K562 (cell line): ENCODE data around the gene EEFSEC. TPM values are rescaled to one million over a fixed set of nuclear protein-coding genes. Genes with fewer than 3 reads are reported as not detected.
A peak's percentile ranks its signal among the peaks of the same experiment; 100 is the strongest.

Experiments used
- ATAC-seq: fragments of 200-7000 bp; cut with Tn5 transposase; 3 replicates; pipeline ENCODE4 v1.9.1; 2020; ENCODE audit warnings: moderate library complexity
- BruUV-seq: library from RNA; stranded (reverse); fragments of 400-500 nt; replicated peaks from 2 replicates; lab custom pipeline; 2021; lab: Mats Ljungman, UMichigan
- CTCF ChIA-PET: fragments of 300-600 bp; formaldehyde crosslinking; extraction: SDS; loops from one replicate; lab custom pipeline; 2021; ENCODE audit warnings: low intra/inter-chr PET ratio; lab: Yijun Ruan, JAX
- POLR2A ChIA-PET: fragments of 300-600, 350-650 bp; sonication (Branson Sonifier 250); formaldehyde crosslinking; extraction: SDS; loops from one replicate; lab custom pipeline; 2021; ENCODE audit warnings: antibody characterized with exemption, inconsistent platforms; lab: Yijun Ruan, JAX
- DNase-seq, 4 experiments: peaks; one replicate each; pipeline versions ENCODE4 v3.0.0 to v3.0.0-alpha.2; 2011 to 2018; ENCODE audit warnings: low spot score in 3 of 4, mixed read lengths in 3 of 4; ENCODE audit errors: extremely low read depth in 1 of 4
- FAIRE-seq: peaks from 2 replicates; lab custom pipeline; 2011; peaks lifted over from hg19 to GRCh38; lab: Jason Lieb, UNC
- H2AFZ ChIP-seq: 2 replicates; pipeline ENCODE4 v1.6.0; 2011; ENCODE audit warnings: low read depth, low read length, control low read depth, inconsistent platforms
- H3K27ac ChIP-seq: fragments of 200-600 bp; 3 replicates; pipeline ENCODE4 v1.8.0; 2011; ENCODE audit warnings: low read depth, mild to moderate bottlenecking, control low read depth, inconsistent platforms, low read length, moderate library complexity, mixed read lengths; ENCODE audit errors: extremely low read depth
- H3K27me3 ChIP-seq, 2 experiments: fragments of 300-600 bp in 1 of 2; 2 replicates in 1 of 2; 3 replicates in 1 of 2; pipeline versions ENCODE4 v1.6.0 to v1.8.0; 2011; ENCODE audit warnings: inconsistent platforms in 2 of 2, low read length in 2 of 2, mild to moderate bottlenecking in 1 of 2, mixed read lengths in 1 of 2, moderate library complexity in 1 of 2; ENCODE audit not compliant: control insufficient read depth in 2 of 2, insufficient read depth in 2 of 2
- H3K36me3 ChIP-seq: fragments of 300-600 bp; 3 replicates; pipeline ENCODE4 v1.8.0; 2011; ENCODE audit warnings: mild to moderate bottlenecking, low read length, inconsistent platforms; ENCODE audit not compliant: control insufficient read depth, insufficient read depth
- H3K4me1 ChIP-seq, 2 experiments: fragments of 200-600 bp in 1 of 2; replicated peaks in 1 of 2; 2 replicates in 1 of 2; 3 replicates in 1 of 2; pipeline versions ENCODE4 v1.5.1 to v1.8.0; 2011; ENCODE audit warnings: inconsistent platforms in 2 of 2, low read length in 2 of 2, mild to moderate bottlenecking in 1 of 2, mixed read lengths in 1 of 2, moderate library complexity in 1 of 2; ENCODE audit not compliant: control insufficient read depth in 2 of 2, insufficient read depth in 2 of 2
- H3K4me2 ChIP-seq: 2 replicates; pipeline ENCODE4 v1.6.1; 2011; ENCODE audit warnings: low read length, control low read depth, inconsistent platforms, mixed read lengths; ENCODE audit not compliant: insufficient read depth
- H3K4me3 ChIP-seq: fragments of 200-600 bp; sonication (generic), shearing (Covaris generic); 2 replicates; pipeline ENCODE4 v1.5.1; 2016; ENCODE audit warnings: control low read depth, inconsistent platforms
- H3K79me2 ChIP-seq: fragments of 200-600 bp; 3 replicates; pipeline ENCODE4 v1.8.0; 2011; ENCODE audit warnings: low read length, inconsistent platforms; ENCODE audit not compliant: control insufficient read depth, insufficient read depth
- H3K9ac ChIP-seq, 2 experiments: 2 replicates each; pipeline versions ENCODE4 v1.6.0 to v1.6.1; 2011; ENCODE audit warnings: low read depth in 2 of 2, low read length in 2 of 2, control low read depth in 1 of 2, inconsistent platforms in 1 of 2, mild to moderate bottlenecking in 1 of 2, mixed read lengths in 1 of 2; ENCODE audit not compliant: insufficient read depth in 1 of 2
- H3K9me1 ChIP-seq: one replicate; pipeline ENCODE4 v1.6.0; 2011; ENCODE audit warnings: inconsistent platforms, mild to moderate bottlenecking, low read length, moderate library complexity; ENCODE audit not compliant: control insufficient read depth, insufficient read depth
- H3K9me3 ChIP-seq: replicated peaks from 2 replicates; pipeline ENCODE4 v1.5.1; 2011; ENCODE audit warnings: low read depth, low read length, inconsistent platforms; ENCODE audit not compliant: control insufficient read depth, insufficient read depth
- H4K20me1 ChIP-seq: replicated peaks from 2 replicates; pipeline ENCODE4 v1.6.1; 2011; ENCODE audit warnings: low read length, inconsistent platforms, mixed read lengths; ENCODE audit not compliant: control insufficient read depth, insufficient read depth
- BRD9 ChIP-seq: fragments of 450-650 bp; IDR thresholded peaks from 2 replicates; pipeline ENCODE4 v1.6.1; 2018; ENCODE audit warnings: low read depth; ENCODE audit not compliant: partially characterized antibody
- CREB1 ChIP-seq, 2 experiments: sonication (generic) in 1 of 2; formaldehyde crosslinking in 1 of 2; IDR thresholded peaks; 2 replicates each; pipeline versions ENCODE4 v1.6.1 to v1.8.0; 2012 to 2022; ENCODE audit warnings: inconsistent platforms in 1 of 2, mild to moderate bottlenecking in 1 of 2, missing genetic modification reagents in 1 of 2, moderate library complexity in 1 of 2
- CREB3 ChIP-seq: fragments of 450-650 bp; conservative IDR thresholded peaks from 2 replicates; pipeline ENCODE4 v1.6.1; 2016; ENCODE audit warnings: missing genetic modification characterization, low read depth, mild to moderate bottlenecking, missing compliant biosample characterization, moderate library complexity
- MAFK ChIP-seq: IDR thresholded peaks from 2 replicates; pipeline ENCODE4 v1.6.1; 2011; ENCODE audit warnings: low read length, improper control_type of control experiment
- MAZ ChIP-seq, 2 experiments: fragments of 450-650 bp in 1 of 2; sonication (generic) in 1 of 2; formaldehyde crosslinking; IDR thresholded peaks in 1 of 2; conservative IDR thresholded peaks in 1 of 2; 2 replicates each; pipeline versions ENCODE4 v1.4.0 to v1.5.0; 2020; ENCODE audit warnings: mild to moderate bottlenecking in 1 of 2, missing genetic modification reagents in 1 of 2
- MTA3 ChIP-seq: fragments of 450-650 bp; formaldehyde crosslinking; IDR thresholded peaks from 2 replicates; pipeline ENCODE4 v1.6.1; 2017; ENCODE audit warnings: mild to moderate bottlenecking, borderline replicate concordance
- NFYB ChIP-seq: IDR thresholded peaks from 2 replicates; pipeline ENCODE4 v1.6.1; 2011; ENCODE audit warnings: mild to moderate bottlenecking, moderate library complexity; ENCODE audit not compliant: insufficient read length; ENCODE audit errors: extremely low read depth
- NR2C1 ChIP-seq, 2 experiments: fragments of 450-650 bp; IDR thresholded peaks; 2 replicates each; pipeline ENCODE4 v1.6.1; 2017; ENCODE audit warnings: mild to moderate bottlenecking in 2 of 2, antibody characterized with exemption in 1 of 2, inconsistent platforms in 1 of 2, missing compliant biosample characterization in 1 of 2, missing genetic modification characterization in 1 of 2
- PHF8 ChIP-seq: fragments of 200-600 bp; sonication (generic); IDR thresholded peaks from 2 replicates; pipeline ENCODE4 v1.6.1; 2012; ENCODE audit warnings: mixed run types, mild to moderate bottlenecking, inconsistent platforms, low read length, moderate library complexity, borderline replicate concordance
- POLR2B ChIP-seq: fragments of 450-650 bp; IDR thresholded peaks from 2 replicates; pipeline ENCODE4 v1.6.1; 2018; ENCODE audit warnings: low read depth; ENCODE audit not compliant: partially characterized antibody
- SETDB1 ChIP-seq: IDR thresholded peaks from one replicate; pipeline ENCODE4 v1.6.1; 2012; ENCODE audit warnings: low read length, control low read depth, inconsistent platforms
- SMAD2 ChIP-seq: fragments of 150-350 bp; IDR thresholded peaks from 2 replicates; pipeline ENCODE4 v1.6.1; 2014; ENCODE audit warnings: low read depth, mild to moderate bottlenecking, low read length
- SUPT5H ChIP-seq: fragments of 450-650 bp; IDR thresholded peaks from 2 replicates; pipeline ENCODE4 v1.6.1; 2016
- TAF1 ChIP-seq: IDR thresholded peaks from 2 replicates; pipeline ENCODE4 v1.6.1; 2011; ENCODE audit warnings: mild to moderate bottlenecking, low read length, moderate library complexity; ENCODE audit not compliant: insufficient read depth, control insufficient read depth, severe bottlenecking; ENCODE audit errors: extremely low read depth
- XRCC3 ChIP-seq: fragments of 450-650 bp; IDR thresholded peaks from 2 replicates; pipeline ENCODE4 v1.6.1; 2017; ENCODE audit warnings: mild to moderate bottlenecking, moderate library complexity
- ZFX ChIP-seq: sonication (generic); formaldehyde crosslinking; IDR thresholded peaks from 2 replicates; pipeline ENCODE4 v1.8.0; 2022; ENCODE audit warnings: mild to moderate bottlenecking, missing genetic modification reagents, moderate library complexity
- ZNF280A ChIP-seq: fragments of 450-650 bp; IDR thresholded peaks from 2 replicates; pipeline ENCODE4 v1.6.1; 2018; ENCODE audit warnings: mild to moderate bottlenecking, low read depth; ENCODE audit not compliant: partially characterized antibody
- ZNF41 ChIP-seq: fragments of 250-450 bp; sonication (Bioruptor Pico); conservative IDR thresholded peaks from 2 replicates; pipeline ENCODE4 v1.4.0; 2020; ENCODE audit warnings: mild to moderate bottlenecking
- WGBS: fragments of 100-300 bp; shearing (Covaris generic); methylation state at CpG from one replicate; pipeline ENCODE4 v1.1.6; 2016; ENCODE audit warnings: low coverage, mixed read lengths; ENCODE audit not compliant: insufficient coverage; ENCODE audit errors: missing lambda C conversion rate; 5-methylcytosine and 5-hydroxymethylcytosine counted together
- in situ Hi-C: fragments of 300-500 bp; cut with MboI; formaldehyde crosslinking; loops from 4 replicates; pipeline ENCODE4 v1.15.0; 2018; ENCODE audit warnings: inconsistent platforms, mixed read lengths
- intact Hi-C: fragments of 100-400 bp; cut with micrococcal nuclease; formaldehyde crosslinking; loops from 2 replicates; pipeline ENCODE4 v1.14.2; 2022
- polyA plus RNA-seq, 8 experiments: library from polyadenylated mRNA; depleted of rRNA in 4 of 8; stranded (reverse) in 5 of 8; unstranded in 3 of 8; fragments of >200 nt; fragmentation: Nextera tagmentation in 2 of 8; fragmentation: Illumina TruSeq in 1 of 8; extraction: Ambion mirVana in 2 of 8; extraction: Trizol in 1 of 8; gene quantifications; 2 replicates each; pipeline versions ENCODE4 v1.2.1 to v1.2.3, GENCODE V29; 2011 to 2014; ENCODE audit warnings: inconsistent platforms in 1 of 8, missing spikeins in 1 of 8
- total RNA-seq, 7 experiments: library from RNA; depleted of rRNA in 6 of 7; stranded (reverse); fragments of >200 nt in 6 of 7; fragmentation: Illumina TruSeq in 2 of 7; extraction: Trizol in 2 of 7; gene quantifications; 2 replicates each; pipeline versions ENCODE4 v1.2.1 to v1.2.3, GENCODE V29; 2011 to 2021; ENCODE audit warnings: low replicate concordance in 1 of 7

EEFSEC gene
- total and polyA plus RNA-seq, 9 of the 15 experiments (the other 6 are each of a cell fraction or from before 2014, with no cell fraction given): 0.35 to 11.8 (median 7.7) TPM

- TF ChIP-seq ZNF41 (CRISPR knock-in tag) (no peak), CREB1 (IDR thresholded peaks at IDR 0.05) (no peak), CREB1 (CRISPR knock-in tag; IDR thresholded peaks at IDR 0.05) (no peak), PHF8 (no peak; the same call in 1 of the 2 replicates), CREB3 (tag) (no peak), SMAD2 (no peak), MAFK (no peak)
These were observed 259.1 kb downstream of the EEFSEC start (continued) for GRCh38 chr3:128412180-128413002.

GRCh38 chr3:128413003-128413370 is 259.7 kb downstream of the EEFSEC start:
- no peaks in the 10 kb centered on the region for H3K9me1 ChIP-seq
- WGBS: 14% methylated on average over 6 of the region's 8 CpGs
- ATAC-seq (peak; percentile 6; the same call in 1 of the 3 replicates), FAIRE-seq (peak; percentile 80), DNase-seq (peak; percentile 51 to 83 (median 62))
- ChIA-PET POLR2A (interaction anchor here (1.2 kb wide), 2 partner anchors 9 to 10 kb away, joined by 3 read pairs; no protein-coding TSS in a partner anchor), CTCF (no interaction called here)
- intact Hi-C loops: no loop called here
- H3K79me2 ChIP-seq: peaks cover 76% of the 10 kb centered on the region
- in situ Hi-C loops: no loop called here
- no TSS peak for BruUV-seq
- peak overlapping the region; percentile 85 for H3K4me2 ChIP-seq
- no peaks in the 10 kb centered on the region for H4K20me1 ChIP-seq
- peaks cover 88 to 100% of the 10 kb centered on the region in 2 experiments for H3K4me1 ChIP-seq
- H2AFZ ChIP-seq: peak overlapping the region; percentile 19; the same call in 1 of the 2 replicates
- peaks cover 3% of the 10 kb centered on the region; the same call in 1 of the 3 replicates for H3K36me3 ChIP-seq
- H3K27ac ChIP-seq: peak overlapping the region; percentile 99
- peak overlapping the region; percentile 24 for H3K4me3 ChIP-seq
- H3K27me3 ChIP-seq: no peaks in the 10 kb centered on the region
- peak overlapping the region; percentile 53 to 72 for H3K9ac ChIP-seq
- no peaks in the 10 kb centered on the region for H3K9me3 ChIP-seq
- TF ChIP-seq BRD9 (peak; percentile 36), NFYB (peak; percentile 56), SUPT5H (peak; percentile 62), XRCC3 (no peak), NR2C1 (IDR thresholded peaks at IDR 0.05) (peak; percentile 48; the same call in 1 of the 2 replicates), NR2C1 (tag; IDR thresholded peaks at IDR 0.05) (no peak), POLR2B (peak; percentile 70), TAF1 (peak; percentile 44), MTA3 (0 out of 2 replicates have a peak, but pooled peaks have one; percentile 21), ZNF280A (no peak), SETDB1 (no peak), ZFX (CRISPR knock-in tag) (peak; percentile 58), MAZ (CRISPR knock-in tag; conservative IDR thresholded peaks at IDR 0.05 in 1 of 2, IDR thresholded peaks at IDR 0.05 in 1 of 2) (peak in 1 of 2 experiments; percentile 24; a peak in 1 of 4 replicates)
